ENCODE results near the gene POLR3GL.

DNA sequence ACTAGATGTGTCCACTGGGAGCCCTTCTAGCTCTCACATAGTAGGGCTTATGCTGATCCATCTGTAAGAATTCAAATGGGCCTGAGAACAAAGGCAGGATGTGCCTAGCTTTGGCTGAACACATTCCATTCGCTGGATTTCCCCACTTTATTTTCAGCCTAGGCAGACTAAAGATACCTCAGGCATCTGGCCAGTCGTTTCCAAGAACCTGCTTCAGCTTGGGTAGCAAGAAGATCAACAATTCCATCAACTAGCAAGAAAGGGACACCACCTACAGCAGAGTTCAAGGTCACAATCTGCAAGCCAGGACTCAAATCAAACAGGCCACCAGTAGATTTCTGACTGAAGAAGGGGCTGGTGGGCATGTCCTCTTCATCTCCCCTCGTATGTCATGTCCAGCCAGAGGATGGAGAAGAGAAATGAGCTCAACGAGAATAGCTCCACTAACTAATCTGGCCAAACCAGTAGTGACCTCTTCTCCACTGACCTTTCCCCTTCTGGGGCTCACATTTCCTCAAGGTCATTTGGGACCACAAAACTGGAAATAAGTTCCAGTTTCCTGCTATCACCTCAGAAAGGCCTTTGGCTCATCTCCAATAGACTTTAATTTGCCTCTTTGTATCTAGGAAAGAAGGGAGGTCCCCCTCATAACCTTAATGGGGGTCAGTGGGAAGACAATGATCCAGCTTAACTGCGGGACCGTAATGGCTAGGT lies 17.7 kb downstream of the POLR3GL start:
- TF ChIP-seq GATA2 (IDR thresholded peaks at IDR 0.05; ENCODE audit: low read depth, low read length) (no peak), GATA3 (IDR thresholded peaks at IDR 0.05; ENCODE audit: low read depth, low read length) (no peak)

All from SH-SY5Y (cell line).